Muscle of arm (tissue), 12 donors: ENCODE results near the gene PTPRN2. TPM values are rescaled to one million over a fixed set of nuclear protein-coding genes. Genes with fewer than 3 reads are reported as not detected.
"Not testable (repeated sequence)": the region's sequence is repeated elsewhere in the genome, so short reads cannot be mapped to it uniquely, and the experiment has no call there.

Experiments used
- DNase-seq: peaks from one replicate; pipeline ENCODE4 v3.0.0-alpha.2; 2013
- polyA plus RNA-seq, 12 donors: library from polyadenylated mRNA; unstranded; fragments of 120-200 nt; gene quantifications; one replicate each; pipeline ENCODE4 v1.2.1, GENCODE V29; 2013; ENCODE audit not compliant: insufficient read length in 12 of 12

The PTPRN2 gene
- polyA plus RNA-seq, 12 donors, result 1.6 to 8.7 (median 2.3) TPM; not detected in 1

DNA sequence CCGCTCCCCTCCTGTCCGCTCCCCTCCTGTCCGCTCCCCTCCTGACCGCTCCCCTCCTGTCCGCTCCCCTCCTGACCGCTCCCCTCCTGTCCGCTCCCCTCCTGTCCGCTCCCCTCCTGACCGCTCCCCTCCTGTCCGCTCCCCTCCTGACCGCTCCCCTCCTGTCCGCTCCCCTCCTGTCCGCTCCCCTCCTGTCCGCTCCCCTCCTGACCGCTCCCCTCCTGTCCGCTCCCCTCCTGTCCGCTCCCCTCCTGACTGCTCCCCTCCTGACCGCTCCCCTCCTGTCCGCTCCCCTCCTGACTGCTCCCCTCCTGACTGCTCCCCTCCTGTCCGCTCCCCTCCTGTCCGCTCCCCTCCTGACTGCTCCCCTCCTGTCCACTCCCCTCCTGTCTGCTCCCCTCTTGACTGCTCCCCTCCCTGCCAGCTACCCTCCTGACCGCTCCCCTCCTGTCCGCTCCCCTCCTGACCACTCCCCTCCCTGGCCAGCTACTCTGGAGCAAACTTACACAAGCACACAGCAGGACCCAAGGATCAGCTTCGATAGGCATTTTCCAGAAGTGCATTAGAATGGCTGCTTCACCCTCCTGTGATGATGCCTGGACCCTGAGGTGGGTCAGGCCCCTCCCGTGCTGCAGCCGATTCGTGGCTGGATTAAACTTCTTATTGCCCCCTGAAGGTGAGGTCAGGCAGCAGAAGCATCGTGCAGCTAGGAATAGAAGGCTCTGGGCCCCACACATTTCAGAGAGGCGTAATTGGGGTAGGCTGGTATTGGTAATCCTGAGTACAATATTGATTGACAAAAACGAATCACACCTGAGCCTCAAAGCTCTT is 235.5 kb downstream of the PTPRN2 start:
- not testable (repeated sequence) for DNase-seq

GRCh38 chr7:158351481-158351880 is 236.1 kb downstream of the PTPRN2 start:
- no peak for DNase-seq

DNA sequence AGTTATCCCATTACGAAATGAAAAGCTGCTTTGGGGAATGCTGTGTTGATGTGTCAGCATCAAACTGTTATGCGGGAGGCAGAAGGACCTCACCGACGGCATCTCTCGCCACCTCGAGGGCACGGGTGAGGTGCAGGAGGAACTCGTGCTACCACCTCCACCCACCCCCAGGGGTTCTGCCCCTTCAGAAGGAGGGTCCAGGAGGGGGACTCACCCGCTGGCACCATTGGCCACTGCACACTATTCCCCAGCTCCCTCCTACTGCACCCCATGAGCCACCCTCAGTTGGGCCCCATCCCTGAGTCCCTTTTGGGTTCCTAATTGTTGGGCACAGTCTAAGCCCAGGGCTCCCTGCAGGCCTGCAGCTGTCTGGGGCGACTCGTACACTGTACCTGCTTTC is 236.6 kb downstream of the PTPRN2 start:
- DNase-seq, result no peak

DNA sequence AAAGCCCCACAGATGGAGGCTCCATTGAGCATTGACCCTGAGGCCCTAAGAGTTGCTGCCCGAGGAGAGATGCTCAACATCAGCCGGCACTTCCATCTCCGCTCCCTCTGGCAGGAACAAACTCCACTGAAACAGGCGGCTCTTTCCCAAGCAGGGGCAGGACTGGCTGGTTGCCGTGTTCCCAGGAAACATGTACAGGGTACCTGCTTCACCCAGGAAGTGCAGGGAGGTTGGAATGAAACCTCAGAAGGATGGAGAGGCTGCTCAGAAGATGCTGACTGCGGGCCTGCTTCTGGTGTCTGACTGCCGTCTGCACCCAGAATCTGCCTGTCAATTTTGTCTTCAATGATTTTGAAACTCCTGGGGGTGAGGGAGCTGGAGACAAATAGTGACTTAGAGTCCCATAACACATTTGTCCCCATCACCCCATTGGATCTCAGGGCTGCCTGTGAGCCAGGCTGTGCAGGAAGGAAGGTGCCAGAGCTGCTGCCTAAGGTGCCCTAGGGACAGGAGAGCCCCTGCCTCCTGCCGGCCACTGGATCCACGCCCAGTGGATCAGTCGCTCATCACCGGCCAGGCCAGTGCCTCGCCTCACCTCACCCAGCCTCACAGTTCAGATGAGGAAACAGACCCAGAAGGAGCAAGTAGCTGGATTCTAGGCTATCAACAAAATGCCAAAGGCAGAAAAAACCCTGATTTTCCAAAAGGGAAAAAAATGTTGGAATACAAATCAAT is 237.3 kb downstream of the PTPRN2 start:
- DNase-seq, result no peak

GRCh38 chr7:158348446-158348845 is 239.2 kb downstream of the PTPRN2 start:
- no peak for DNase-seq

- DNase-seq, result not testable (repeated sequence)
These were observed 239.6 kb downstream of the PTPRN2 start for GRCh38 chr7:158348039-158348438.

DNA sequence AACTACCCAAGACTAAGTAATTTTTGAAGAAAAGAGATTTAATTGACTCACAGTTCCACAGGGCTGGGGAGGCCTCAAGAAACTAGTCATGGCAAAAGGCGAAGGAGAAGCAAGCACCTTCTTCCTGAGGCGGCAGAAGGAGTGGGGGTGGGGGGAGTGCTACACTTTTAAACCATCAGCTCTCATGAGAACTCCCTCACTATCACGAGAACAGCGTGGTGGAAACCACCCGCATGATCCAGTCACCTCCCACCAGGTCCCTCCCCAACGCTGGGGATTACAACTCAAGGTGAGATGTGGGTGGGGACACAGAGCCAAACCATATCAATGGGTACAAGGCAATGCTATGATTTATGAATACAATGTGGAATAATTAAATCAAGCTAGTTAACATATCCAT is 241.9 kb downstream of the PTPRN2 start:
- no peak for DNase-seq

DNA sequence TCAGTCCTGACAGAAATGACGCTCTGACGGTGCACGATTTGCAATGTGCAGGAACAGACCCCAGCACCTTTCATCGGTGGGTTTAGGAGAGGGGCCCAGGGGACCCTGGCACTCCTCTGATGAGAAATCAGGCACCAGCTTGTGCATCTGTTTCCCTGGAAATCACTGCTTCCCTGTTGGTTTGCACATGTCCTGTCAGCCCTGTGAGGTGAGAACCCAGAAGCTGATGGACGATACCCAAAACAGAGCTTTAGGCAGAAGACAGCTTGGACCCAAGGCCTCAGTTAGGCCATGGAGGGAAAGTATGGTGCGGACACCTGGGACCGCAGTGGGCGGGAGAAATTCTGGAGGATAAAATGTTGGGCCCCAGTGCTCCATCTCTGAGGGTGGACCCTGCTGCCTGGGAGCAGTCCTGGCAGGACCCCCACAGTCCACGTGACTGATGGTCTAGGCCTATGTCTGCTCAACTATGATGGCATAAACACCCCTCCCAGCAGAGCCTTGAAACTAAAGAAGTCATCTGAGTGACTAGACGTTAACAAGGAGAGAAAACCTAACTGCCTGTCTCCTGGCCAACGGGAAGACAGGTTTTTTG is 242.8 kb downstream of the PTPRN2 start:
- DNase-seq, result no peak

- DNase-seq, result no peak
These were observed 243.6 kb downstream of the PTPRN2 start for GRCh38 chr7:158343936-158344455.

- no peak for DNase-seq
These were observed 244.1 kb downstream of the PTPRN2 start for GRCh38 chr7:158343526-158343925.

GRCh38 chr7:158341097-158341496 is 246.5 kb downstream of the PTPRN2 start:
- not testable (repeated sequence) for DNase-seq

DNA sequence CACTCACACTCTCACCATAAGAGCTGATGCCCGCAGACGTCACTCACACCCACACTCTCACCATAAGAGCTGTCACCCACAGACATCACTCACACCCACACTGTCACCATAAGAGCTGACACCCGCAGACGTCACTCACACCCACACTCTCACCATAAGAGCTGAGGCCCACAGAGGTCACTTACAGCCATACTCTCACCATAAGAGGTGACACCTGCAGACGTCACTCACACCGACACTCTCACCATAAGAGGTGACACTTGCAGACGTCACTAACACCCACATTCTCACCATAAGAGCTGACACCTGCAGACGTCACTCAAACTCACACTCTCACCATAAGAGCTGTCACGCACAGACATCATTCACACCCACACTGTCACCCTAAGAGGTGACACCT is 250.7 kb downstream of the PTPRN2 start:
- not testable (repeated sequence) for DNase-seq

- DNase-seq, result not testable (repeated sequence)
These were observed 255.1 kb downstream of the PTPRN2 start for GRCh38 chr7:158332516-158332915.

GRCh38 chr7:158331826-158332450 is 255.7 kb downstream of the PTPRN2 start:
- DNase-seq, result not testable (repeated sequence)

DNA sequence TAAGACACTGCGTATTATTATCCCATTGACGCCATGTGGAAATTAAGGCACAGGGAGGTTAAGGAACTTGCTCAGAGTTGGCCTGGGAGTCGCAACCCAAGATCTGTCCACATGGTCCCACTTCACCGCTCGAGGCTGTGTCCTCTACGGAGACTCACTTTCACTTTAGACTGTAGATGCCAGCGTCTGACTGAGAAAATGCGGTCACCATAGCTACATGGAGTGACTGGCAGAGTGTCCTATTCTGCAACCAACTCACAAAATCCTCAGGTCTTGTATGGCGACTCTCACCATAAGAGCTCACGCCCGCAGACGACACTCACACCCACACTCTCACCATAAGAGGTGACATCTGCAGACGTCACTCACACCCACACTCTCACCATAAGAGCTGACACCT is 257.9 kb downstream of the PTPRN2 start:
- DNase-seq, result no peak

- no peak for DNase-seq
These were observed 258.5 kb downstream of the PTPRN2 start for GRCh38 chr7:158329014-158329610.

GRCh38 chr7:158328376-158329013 is 259.1 kb downstream of the PTPRN2 start:
- DNase-seq, result no peak

GRCh38 chr7:158327571-158328180 is 259.9 kb downstream of the PTPRN2 start:
- no peak for DNase-seq

DNA sequence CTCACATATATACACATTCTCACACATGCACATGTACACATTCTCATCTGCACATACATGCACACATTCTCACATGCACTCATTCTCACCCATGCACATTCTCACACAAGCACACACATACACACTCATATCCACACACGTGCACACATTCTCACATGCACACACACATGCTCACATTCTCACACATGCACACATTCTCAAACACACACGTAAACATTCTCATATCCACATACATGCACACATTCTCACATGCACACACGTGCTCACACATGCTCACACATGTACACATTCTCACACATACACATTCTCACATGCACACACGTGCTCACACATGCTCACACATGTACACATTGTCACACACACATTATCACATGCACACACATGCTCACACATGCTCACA is 260.6 kb downstream of the PTPRN2 start:
- no peak for DNase-seq
